Ammon's horn (tissue), 1 donor: ENCODE measurements around the gene ODF4.
"Not testable (repeated sequence)": the region's sequence is repeated elsewhere in the genome, so short reads cannot be mapped to it uniquely, and the experiment has no call there.

Experiments used
- DNase-seq: peaks from one replicate; pipeline ENCODE4 v3.0.0-alpha.2; 2016; ENCODE audit warnings: low spot score

The ODF4 gene

GRCh38 chr17:8368193-8368592 lies 28.6 kb downstream of the ODF4 start:
- no peak for DNase-seq

DNA sequence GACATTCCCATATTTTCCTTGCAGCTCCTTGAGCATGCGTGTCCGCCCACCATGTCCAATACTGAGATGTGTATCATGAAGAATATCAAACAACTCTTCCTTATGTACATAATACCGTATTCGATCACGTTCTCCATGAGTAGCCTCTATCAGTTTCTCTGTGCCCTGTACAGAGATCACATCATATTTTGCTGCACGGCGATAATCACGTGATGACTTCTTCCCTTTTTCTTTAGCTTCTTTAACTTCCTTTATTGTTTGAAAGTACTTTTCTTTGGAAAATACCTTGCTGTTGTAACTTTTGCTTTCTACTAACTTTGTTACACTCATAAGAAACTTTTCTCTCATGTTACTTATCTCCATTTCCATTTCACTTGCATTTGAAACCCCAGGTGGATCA lies 30.3 kb downstream of the ODF4 start:
- DNase-seq = no peak

DNA sequence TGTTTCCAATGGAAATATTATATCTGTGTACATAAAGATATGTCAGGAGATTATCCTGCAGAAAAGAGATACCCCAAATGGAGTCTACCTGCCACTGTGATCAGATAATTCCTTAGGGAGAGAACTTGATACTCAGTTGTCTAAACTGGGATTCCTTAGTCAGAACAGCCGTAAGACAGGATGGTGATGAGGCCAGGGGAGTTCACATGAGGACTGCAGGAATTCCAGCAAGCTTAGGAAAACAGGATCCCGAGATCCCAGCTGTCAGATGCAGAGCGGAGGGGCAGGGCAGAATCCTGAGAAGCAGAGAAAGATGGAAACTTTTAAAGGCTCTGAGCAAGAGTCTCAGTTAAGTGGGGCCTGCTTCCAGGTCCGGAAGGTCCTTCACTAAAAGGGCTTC lies 32.1 kb downstream of the ODF4 start:
- no peak for DNase-seq

DNA sequence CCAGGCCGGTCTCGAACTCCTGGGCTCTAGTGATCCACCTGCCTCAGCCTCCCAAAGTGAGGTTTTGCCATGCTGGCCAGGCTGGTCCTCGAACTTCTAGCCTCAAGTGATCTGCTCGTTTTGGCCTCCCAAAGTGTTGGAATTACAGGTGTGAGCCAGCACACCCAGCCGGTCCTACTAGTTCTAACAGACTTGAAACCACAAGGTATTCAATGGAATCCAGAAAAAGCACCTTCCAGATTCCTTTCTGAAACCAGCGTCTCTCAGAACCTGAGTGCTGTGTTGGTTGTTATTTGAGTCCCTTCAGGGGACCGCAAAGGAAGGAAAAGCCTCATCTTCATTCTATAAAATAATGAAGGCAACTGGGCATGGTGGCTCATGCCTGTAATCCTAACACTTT lies 32.8 kb downstream of the ODF4 start:
- DNase-seq = no peak

- DNase-seq = not testable (repeated sequence)
These were observed 34.2 kb downstream of the ODF4 start for GRCh38 chr17:8373856-8374255.

DNA sequence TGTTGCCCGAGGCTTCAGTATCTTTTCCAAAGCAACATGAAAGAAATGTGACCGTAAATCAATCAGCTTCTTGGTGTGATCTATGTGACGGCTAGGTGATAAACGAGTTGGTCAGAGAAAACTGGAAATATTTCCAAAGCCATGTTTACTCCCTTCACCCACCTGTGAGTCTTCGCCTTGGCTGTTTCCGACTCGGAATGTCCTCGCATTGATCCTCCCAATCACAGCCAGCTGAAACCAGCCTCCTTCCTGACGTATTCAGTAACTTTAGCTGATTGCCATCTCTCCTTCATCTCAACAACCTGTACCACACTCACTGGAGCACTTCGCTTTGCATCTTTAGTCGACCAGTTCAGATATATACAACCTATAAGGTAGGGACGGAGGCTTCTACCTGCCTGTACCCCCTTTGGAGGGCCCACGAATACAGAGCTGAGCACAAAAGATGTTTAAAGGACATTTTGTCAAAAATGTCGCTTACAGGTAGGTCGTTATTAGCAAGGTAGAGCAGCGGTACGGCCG lies 36.2 kb downstream of the ODF4 start:
- DNase-seq = peak; percentile 46

GRCh38 chr17:8376271-8377067 lies 36.8 kb downstream of the ODF4 start, which contains the start of gene KRABD2:
TSS of gene KRABD2 (minus strand) at chr17:8376704.
- DNase-seq = peak; percentile 88

DNA sequence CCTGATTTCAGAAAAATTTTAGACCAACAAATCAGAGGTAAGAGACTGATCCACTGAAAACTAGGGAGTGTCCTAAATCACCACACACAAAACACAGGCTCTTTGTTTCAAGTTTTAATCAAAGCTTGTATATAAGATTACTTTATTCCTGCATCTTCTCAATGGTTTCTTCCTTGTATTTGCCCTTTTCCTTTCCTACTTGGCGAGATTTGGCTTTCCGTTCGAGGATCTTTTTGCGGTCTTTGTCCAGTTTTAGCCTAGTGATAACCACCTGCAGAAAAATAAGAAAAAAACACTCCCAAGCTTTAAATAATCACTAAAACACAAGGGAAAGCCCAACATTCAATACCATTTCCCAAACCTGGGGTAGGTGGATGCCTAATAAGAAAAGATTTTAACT lies 37.8 kb downstream of the ODF4 start:
- no peak for DNase-seq

- DNase-seq = not testable (repeated sequence)
These were observed 38.5 kb downstream of the ODF4 start for GRCh38 chr17:8378117-8378516.

DNA sequence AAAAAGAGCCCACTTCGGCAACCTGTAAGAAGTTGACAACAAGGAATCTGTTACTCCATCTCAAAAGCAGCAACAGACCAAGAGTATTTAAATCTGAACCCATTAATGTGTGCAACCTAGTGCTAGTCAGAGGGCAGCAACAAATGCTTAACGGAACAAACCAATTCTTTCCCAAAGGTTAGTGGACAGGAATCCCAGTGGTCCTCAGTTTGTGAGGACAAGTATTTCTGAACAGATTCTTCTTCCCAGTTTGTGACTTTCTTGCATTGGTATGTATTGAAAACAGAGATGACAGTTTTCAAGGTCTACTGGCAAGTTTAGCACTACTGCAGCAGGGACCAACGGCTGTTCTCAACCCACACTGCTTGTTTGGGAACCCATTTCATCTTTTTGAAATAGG lies 40.4 kb downstream of the ODF4 start:
- peak; percentile 29 for DNase-seq

GRCh38 chr17:8382052-8382879 lies 42.6 kb downstream of the ODF4 start:
- no peak for DNase-seq

DNA sequence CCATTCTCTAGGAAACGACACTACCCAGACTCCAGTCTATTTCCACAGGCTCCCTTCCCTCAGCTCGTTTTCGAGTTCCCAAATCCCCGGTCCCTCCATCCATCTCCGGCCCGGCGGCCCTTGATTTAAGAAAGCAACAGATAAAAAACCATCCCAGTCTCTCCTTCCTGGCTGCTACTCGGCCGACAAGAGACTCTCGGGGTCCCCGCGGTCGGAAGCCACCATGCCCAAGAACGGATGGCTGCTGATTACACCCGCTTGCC lies 43.2 kb downstream of the ODF4 start:
- no peak for DNase-seq

DNA sequence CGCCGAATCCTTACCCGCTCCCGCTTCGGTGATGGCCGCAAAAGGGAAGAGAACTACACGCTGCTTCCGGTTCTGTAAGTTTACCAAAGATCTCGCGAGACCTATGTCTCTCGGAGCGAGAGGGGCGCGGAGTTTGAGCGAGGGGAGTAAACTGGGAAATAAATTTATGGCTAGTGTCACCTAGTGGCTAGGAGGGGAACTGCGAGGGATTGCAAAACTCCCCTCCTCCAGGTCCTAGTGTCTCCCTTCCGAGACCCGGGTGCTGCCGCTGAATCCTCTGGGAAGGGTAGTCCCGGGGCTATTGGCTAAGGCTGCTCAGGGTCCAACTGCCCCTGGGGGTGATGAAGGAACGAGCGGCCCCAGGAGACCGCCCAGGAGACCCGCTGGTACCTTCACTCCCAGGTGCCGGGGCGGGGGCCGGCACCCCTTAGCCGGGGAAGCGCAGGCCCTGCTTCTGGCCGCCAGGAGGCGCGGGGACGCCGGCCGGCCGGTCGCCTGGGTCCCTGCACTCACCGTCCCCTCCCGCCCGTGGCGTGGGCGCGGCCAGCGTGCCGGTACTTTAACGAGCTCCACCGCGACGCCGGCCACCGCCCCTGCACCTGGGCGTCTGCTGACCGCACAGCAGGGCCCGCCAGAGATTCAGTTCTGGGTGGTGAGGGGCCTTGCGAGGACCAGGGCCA lies 43.6 kb downstream of the ODF4 start, which contains the start of gene RPL26:
TSS of gene RPL26 (minus strand) at position 51 of the 680 bp plus-strand sequence. CDS start 883 bp downstream, outside the sequence.
- peak; percentile 98 for DNase-seq

GRCh38 chr17:8384801-8385378 lies 45.2 kb downstream of the ODF4 start:
- DNase-seq = no peak

DNA sequence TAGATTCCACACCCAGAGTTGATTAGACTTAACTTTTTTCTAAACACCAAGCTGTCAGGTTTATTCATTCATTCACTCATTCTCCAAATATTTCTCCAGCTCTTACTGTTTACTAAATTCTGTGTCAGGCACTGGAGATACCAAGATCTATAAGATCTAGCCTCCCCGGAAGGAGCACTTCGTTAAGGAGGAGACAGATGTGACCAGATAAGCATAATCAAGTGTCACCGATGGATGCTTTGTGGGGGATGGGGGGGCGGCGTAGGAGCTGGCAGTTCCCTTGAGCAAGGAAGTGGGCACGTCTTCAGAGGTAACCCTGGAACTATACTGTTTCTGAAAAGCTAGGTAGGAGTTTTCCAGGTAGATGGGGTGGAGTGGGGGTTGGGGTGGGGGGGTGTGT lies 47.2 kb downstream of the ODF4 start:
- no peak for DNase-seq

DNA sequence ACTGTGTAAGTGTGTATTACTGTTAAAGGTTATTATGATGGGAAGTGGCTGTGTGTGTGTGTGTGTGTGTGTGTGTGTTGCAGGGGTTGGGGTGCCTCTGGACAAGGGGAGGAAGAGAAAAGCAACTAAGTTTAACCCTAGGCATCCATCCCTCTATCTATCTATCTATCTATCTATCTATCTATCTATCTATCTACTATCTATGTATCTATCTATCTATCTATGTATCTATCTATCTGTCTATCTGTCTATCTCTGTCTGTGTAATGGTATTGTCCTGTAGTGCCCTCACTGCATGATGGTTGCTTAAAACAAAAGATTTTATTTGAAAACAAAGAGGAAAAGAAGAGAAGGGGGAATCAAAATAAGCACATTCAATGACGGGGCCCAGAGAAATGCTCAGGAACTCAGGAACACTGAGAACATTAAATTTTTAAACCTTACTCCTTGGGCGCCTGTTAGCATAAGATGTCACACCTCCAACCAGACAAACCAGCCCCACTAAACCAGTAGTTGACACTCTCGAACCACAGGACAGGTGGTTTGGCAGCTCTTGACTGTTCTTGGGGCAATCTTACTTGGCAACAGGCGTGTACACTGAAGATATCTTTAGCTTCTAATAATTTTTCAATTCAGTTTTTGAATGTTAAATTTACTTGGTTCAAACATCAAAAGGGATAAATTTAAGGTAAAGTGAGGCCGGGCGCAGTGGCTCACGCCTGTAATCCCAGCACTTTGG lies 48.4 kb downstream of the ODF4 start:
- no peak for DNase-seq

DNA sequence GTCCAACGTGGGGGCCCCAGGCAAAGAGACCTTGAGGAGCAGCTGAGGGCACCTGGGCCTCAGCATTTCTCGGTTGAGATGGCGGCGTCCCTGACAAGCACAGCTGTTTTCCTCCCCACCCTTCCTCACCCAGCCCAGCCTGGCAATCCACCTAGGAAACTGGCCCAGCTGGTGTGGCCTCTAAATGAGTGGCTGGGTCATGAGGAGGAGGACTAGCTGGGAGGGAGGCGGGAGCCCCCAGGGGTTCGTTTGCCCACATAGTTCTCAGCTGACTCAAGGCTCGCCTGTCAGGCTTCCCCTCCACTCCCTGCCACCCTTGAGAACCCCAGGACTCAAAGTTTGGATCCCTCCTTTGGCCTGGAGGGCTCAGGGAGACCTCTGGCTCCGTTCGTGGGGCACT lies 52.1 kb downstream of the ODF4 start:
- no peak for DNase-seq

GRCh38 chr17:8392274-8392673 lies 52.6 kb downstream of the ODF4 start:
- no peak for DNase-seq

GRCh38 chr17:8392674-8393469 lies 53.2 kb downstream of the ODF4 start:
- no peak for DNase-seq

DNA sequence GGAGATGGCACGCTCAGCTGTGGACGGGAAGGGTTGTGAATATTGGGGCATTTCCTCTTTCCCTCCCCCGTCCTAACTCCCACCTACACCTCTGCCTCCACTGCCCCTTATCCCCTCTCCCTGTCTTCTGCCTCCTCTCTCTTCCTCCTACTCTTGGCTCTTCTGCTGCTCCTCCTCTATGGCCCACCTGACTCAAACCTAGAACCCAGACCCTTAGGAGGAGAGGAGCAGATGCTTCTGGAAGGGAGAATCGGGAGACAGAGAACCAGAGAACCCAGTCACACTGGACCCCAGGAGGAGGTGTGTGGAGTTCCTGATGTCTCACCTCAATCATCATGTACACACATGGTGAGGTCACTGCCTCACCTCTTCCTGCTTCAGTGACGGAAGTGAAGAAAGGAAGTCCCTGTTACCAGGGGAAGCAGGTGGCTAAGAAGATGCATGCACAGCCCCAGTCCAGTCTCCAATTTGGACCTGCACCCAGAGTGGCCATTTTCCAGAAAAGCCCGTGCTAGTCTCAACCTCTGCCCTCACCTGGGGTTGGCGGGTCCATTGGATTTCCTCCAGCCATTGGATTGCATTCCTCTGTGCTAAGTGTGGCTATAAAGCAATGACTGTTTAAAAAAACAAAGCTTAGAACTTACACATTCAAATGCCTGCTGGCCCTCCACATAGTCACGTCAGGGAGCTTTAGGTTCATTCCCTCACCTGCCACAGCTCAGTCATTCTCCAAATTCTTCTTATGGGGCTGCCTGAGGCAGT lies 54.0 kb downstream of the ODF4 start:
- no peak for DNase-seq
